HCT116 (cell line): ENCODE results near the gene TM4SF20. TPM values are rescaled to one million over a fixed set of nuclear protein-coding genes. Genes with fewer than 3 reads are reported as not detected.

Experiments used
- ATAC-seq: fragments of 200-7000 bp; cut with Tn5 transposase; 2 replicates; pipeline ENCODE4 v1.9.1; 2020; ENCODE audit warnings: mild to moderate bottlenecking, moderate library complexity
- BruUV-seq: library from RNA; stranded (reverse); fragments of 400-500 nt; replicated peaks from 2 replicates; lab custom pipeline; 2021; lab: Mats Ljungman, UMichigan
- CTCF ChIA-PET: fragments of 300-600 bp; sonication (Branson Sonifier 250); formaldehyde crosslinking; loops from one replicate; lab custom pipeline; 2021; ENCODE audit warnings: antibody characterized with exemption; lab: Charles Lee
- POLR2A ChIA-PET: fragments of 300-600, 350-600 bp; sonication (Branson Sonifier 250); formaldehyde crosslinking; loops from one replicate; lab custom pipeline; 2021; ENCODE audit warnings: antibody characterized with exemption; lab: Charles Lee
- RAD21 ChIA-PET, 2 experiments: fragments of 300-600 bp; sonication (Branson Sonifier 250); formaldehyde crosslinking; loops; one replicate each; lab custom pipeline; 2023; ENCODE audit warnings: low total read pairs in 2 of 2; ENCODE audit not compliant: uncharacterized antibody in 2 of 2, unreplicated experiment in 2 of 2, low non-redundant PET in 1 of 2; lab: Charles Lee
- DNase-seq: peaks from one replicate; pipeline ENCODE4 v3.0.0-alpha.2; 2010; ENCODE audit warnings: low read depth, low spot score
- H2AFZ ChIP-seq: fragments of 200-600 bp; shearing (Covaris generic), sonication (generic); 2 replicates; pipeline ENCODE4 v1.6.1; 2017; ENCODE audit warnings: low read depth, mixed run types, mixed read lengths, antibody characterized with exemption, low read length; ENCODE audit not compliant: poor library complexity, severe bottlenecking
- H3K27ac ChIP-seq: 2 replicates; pipeline ENCODE4 v1.5.1; 2012; ENCODE audit warnings: low read depth, low read length
- H3K27me3 ChIP-seq: fragments of 200-600 bp; sonication (generic); 2 replicates; pipeline ENCODE4 v1.6.1; 2016; ENCODE audit warnings: mixed run types, low read length, mixed read lengths; ENCODE audit not compliant: insufficient read depth
- H3K36me3 ChIP-seq, 2 experiments: fragments of 200-500 bp in 1 of 2; fragments of 200-600 bp in 1 of 2; sonication (Bioruptor generic) in 1 of 2; sonication (generic) in 1 of 2; 2 replicates each; pipeline versions ENCODE4 v1.5.1 to v1.6.1; 2014 to 2016; ENCODE audit warnings: low read length in 2 of 2, inconsistent platforms in 1 of 2, mixed read lengths in 1 of 2, mixed run types in 1 of 2; ENCODE audit not compliant: insufficient read depth in 2 of 2, control insufficient read depth in 1 of 2
- H3K4me1 ChIP-seq, 2 experiments: fragments of 200-600 bp in 1 of 2; sonication (generic) in 1 of 2; 2 replicates each; pipeline versions ENCODE4 v1.5.1 to v1.6.1; 2012 to 2017; ENCODE audit warnings: low read length in 2 of 2, inconsistent platforms in 1 of 2, mild to moderate bottlenecking in 1 of 2, mixed read lengths in 1 of 2, mixed run types in 1 of 2, moderate library complexity in 1 of 2; ENCODE audit not compliant: insufficient read depth in 2 of 2, control insufficient read depth in 1 of 2
- H3K4me2 ChIP-seq: fragments of 200-600 bp; sonication (generic); 2 replicates; pipeline ENCODE4 v1.6.1; 2017; ENCODE audit warnings: mixed run types, low read length, mixed read lengths
- H3K4me3 ChIP-seq, 2 experiments: fragments of 200-600 bp in 1 of 2; sonication (generic) in 1 of 2; replicated peaks in 1 of 2; 2 replicates each; pipeline ENCODE4 v1.5.1; 2011 to 2016; ENCODE audit warnings: low read length in 2 of 2, control low read depth in 1 of 2, low read depth in 1 of 2, mild to moderate bottlenecking in 1 of 2, mixed read lengths in 1 of 2, mixed run types in 1 of 2
- H3K79me2 ChIP-seq: fragments of 200-600 bp; sonication (generic); 2 replicates; pipeline ENCODE4 v1.6.1; 2017; ENCODE audit warnings: mild to moderate bottlenecking, mixed run types, low read length, moderate library complexity, mixed read lengths; ENCODE audit not compliant: insufficient read depth
- H3K9ac ChIP-seq: fragments of 200-600 bp; sonication (generic); 2 replicates; pipeline ENCODE4 v1.6.1; 2016; ENCODE audit warnings: low read length, mixed read lengths
- H3K9me2 ChIP-seq: fragments of 200-600 bp; sonication (generic), shearing (Covaris generic); 2 replicates; pipeline ENCODE4 v1.6.1; 2017; ENCODE audit warnings: mixed run types, mild to moderate bottlenecking, moderate library complexity; ENCODE audit not compliant: insufficient read depth
- H3K9me3 ChIP-seq, 2 experiments: fragments of 200-500 bp in 1 of 2; fragments of 200-600 bp in 1 of 2; sonication (Bioruptor generic) in 1 of 2; sonication (generic) in 1 of 2; 2 replicates each; pipeline ENCODE4 v1.6.1; 2014 to 2017; ENCODE audit warnings: low read length in 2 of 2, mixed read lengths in 2 of 2, inconsistent platforms in 1 of 2, low read depth in 1 of 2, mild to moderate bottlenecking in 1 of 2, mixed run types in 1 of 2, moderate library complexity in 1 of 2; ENCODE audit not compliant: control insufficient read depth in 1 of 2, insufficient read depth in 1 of 2
- H4K20me1 ChIP-seq: fragments of 200-600 bp; sonication (generic), shearing (Covaris generic); 2 replicates; pipeline ENCODE4 v1.6.1; 2017; ENCODE audit warnings: mixed run types, mild to moderate bottlenecking, moderate library complexity; ENCODE audit not compliant: insufficient read depth
- CBX3 ChIP-seq: IDR thresholded peaks from 2 replicates; pipeline ENCODE4 v1.6.1; 2012; ENCODE audit warnings: low read depth
- CEBPB ChIP-seq: IDR thresholded peaks from 2 replicates; pipeline ENCODE4 v1.6.1; 2012; ENCODE audit warnings: low read depth
- EGR1 ChIP-seq: IDR thresholded peaks from 2 replicates; pipeline ENCODE4 v1.6.1; 2012; ENCODE audit warnings: low read depth
- ELF1 ChIP-seq: IDR thresholded peaks from 2 replicates; pipeline ENCODE4 v1.6.1; 2012; ENCODE audit warnings: low read depth, borderline replicate concordance
- EZH2 ChIP-seq: fragments of 200-600 bp; sonication (generic); IDR thresholded peaks from 2 replicates; pipeline ENCODE4 v1.6.1; 2017; ENCODE audit warnings: antibody characterized with exemption, mixed run types
- EZH2phosphoT487 ChIP-seq: fragments of 200-600 bp; IDR thresholded peaks from 2 replicates; pipeline ENCODE4 v1.6.1; 2018; ENCODE audit warnings: antibody characterized with exemption, borderline replicate concordance
- FOSL1 ChIP-seq: IDR thresholded peaks from 2 replicates; pipeline ENCODE4 v1.6.1; 2012; ENCODE audit warnings: low read depth
- JUND ChIP-seq: IDR thresholded peaks from 2 replicates; pipeline ENCODE4 v1.6.1; 2012
- POLR2A ChIP-seq: IDR thresholded peaks from 2 replicates; pipeline ENCODE4 v1.7.0; 2011; ENCODE audit warnings: borderline replicate concordance; ENCODE audit not compliant: insufficient read depth, insufficient read length; ENCODE audit errors: extremely low read depth
- POLR2AphosphoS5 ChIP-seq: IDR thresholded peaks from 2 replicates; pipeline ENCODE4 v1.6.1; 2011; ENCODE audit warnings: mild to moderate bottlenecking, low read depth, low read length, moderate library complexity
- RAD21 ChIP-seq: IDR thresholded peaks from 2 replicates; pipeline ENCODE4 v1.6.1; 2012; ENCODE audit warnings: low read depth, mild to moderate bottlenecking
- SIN3A ChIP-seq: IDR thresholded peaks from 2 replicates; pipeline ENCODE4 v1.6.1; 2012; ENCODE audit warnings: low read depth
- SP1 ChIP-seq: IDR thresholded peaks from 2 replicates; pipeline ENCODE4 v1.6.1; 2012; ENCODE audit warnings: low read depth
- SRF ChIP-seq: IDR thresholded peaks from 2 replicates; pipeline ENCODE4 v1.6.1; 2012; ENCODE audit warnings: low read depth
- ZBTB33 ChIP-seq: IDR thresholded peaks from 2 replicates; pipeline ENCODE4 v1.6.1; 2011; ENCODE audit warnings: mild to moderate bottlenecking, low read length, moderate library complexity; ENCODE audit not compliant: insufficient replicate concordance; ENCODE audit errors: extremely low read depth
- ZFX ChIP-seq: fragments of 450-650 bp; IDR thresholded peaks from 2 replicates; pipeline ENCODE4 v1.6.1; 2017
- intact Hi-C: fragments of 100-400 bp; cut with micrococcal nuclease; formaldehyde crosslinking; loops from 2 replicates; pipeline ENCODE4 v1.10.0; 2022
- total RNA-seq: library from RNA; stranded (reverse); gene quantifications from one replicate; pipeline ENCODE4 v1.2.1, GENCODE V29; 2021; ENCODE audit not compliant: unreplicated experiment
- TF ChIP-seq, protein P1 (sequence below): IDR thresholded peaks from 2 replicates; pipeline ENCODE4 v1.6.1; 2012

The TM4SF20 gene
- total RNA-seq, 1 experiment from 2014 or later, result not detected

- ChIA-PET POLR2A (interaction anchor here (1.0 kb wide), 1 partner anchor 13 kb away, joined by 3 read pairs; no protein-coding TSS in a partner anchor), CTCF (interaction anchor here (0.7 to 0.9 kb wide), 2 partner anchors 358 to 959 kb away, joined by 3 read pairs; no protein-coding TSS in a partner anchor)
- H3K4me2 ChIP-seq, result peak overlapping the region; percentile 51
Measured at GRCh38 chr2:227415538-227416424, 36.7 kb upstream of the TM4SF20 start.

More at GRCh38 chr2:227415538-227416424, 36.7 kb upstream of the TM4SF20 start:
- Histone ChIP-seq H3K27me3 (no peaks in the 10 kb centered on the region), H3K4me3 (no peak overlapping the region), H3K27ac (no peak overlapping the region), H3K9me2 (no peaks in the 10 kb centered on the region), H2AFZ (peak overlapping the region; percentile 90), H3K4me1 (peaks cover 6 to 15% of the 10 kb centered on the region in 2 experiments), H3K9ac (no peak overlapping the region), H3K79me2 (no peaks in the 10 kb centered on the region), H3K9me3 (no peaks in the 10 kb centered on the region), H3K36me3 (no peaks in the 10 kb centered on the region), H4K20me1 (no peaks in the 10 kb centered on the region)
- BruUV-seq, result no TSS peak
- DNase-seq (no peak), ATAC-seq (peak; percentile 53; the same call in 1 of the 2 replicates)
- no peak for TF ChIP-seq CBX3
- TF ChIP-seq, protein P1, sequence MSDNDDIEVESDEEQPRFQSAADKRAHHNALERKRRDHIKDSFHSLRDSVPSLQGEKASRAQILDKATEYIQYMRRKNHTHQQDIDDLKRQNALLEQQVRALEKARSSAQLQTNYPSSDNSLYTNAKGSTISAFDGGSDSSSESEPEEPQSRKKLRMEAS, result no peak
- TF ChIP-seq SIN3A, result no peak
- no peak for TF ChIP-seq POLR2AphosphoS5
- no peak for TF ChIP-seq SRF
- TF ChIP-seq ELF1, result no peak
- TF ChIP-seq ZFX, result no peak
- TF ChIP-seq FOSL1, result peak; percentile 51
- TF ChIP-seq RAD21, result no peak
- TF ChIP-seq EZH2phosphoT487, result no peak
- no peak for TF ChIP-seq EGR1
- TF ChIP-seq CEBPB, result no peak
- TF ChIP-seq POLR2A, result no peak
- peak; percentile 48 for TF ChIP-seq JUND
- no peak for TF ChIP-seq ZBTB33
- TF ChIP-seq SP1, result peak; percentile 40
- TF ChIP-seq EZH2, result no peak
- intact Hi-C loops, result no loop called here
- RAD21 ChIA-PET, result no interaction called here
